Activated CD4-positive, alpha-beta T cell treated with anti-CD3 and anti-CD28 coated beads, Interleukin-2, amount 50 U/mL, for 24 hours (primary cell): ENCODE data around the gene DUS2.
"Not testable (repeated sequence)": the region's sequence is repeated elsewhere in the genome, so short reads cannot be mapped to it uniquely, and the experiment has no call there.

ENCODE experiments used
- DNase-seq, 2 donors: peaks; one replicate each; pipeline ENCODE4 v3.0.0-alpha.2; 2020; ENCODE audit warnings: low read depth in 1 of 2, low spot score in 1 of 2

The DUS2 gene

GRCh38 chr16:68022728-68023537, at the start of gene DUS2, which contains the start of gene DDX28:
Gene DUS2, plus strand, starts transcription at chr16:68023284. Its CDS starts 14,740 bp downstream, at chr16:68038024.
Gene DDX28, minus strand, starts transcription at chr16:68023232. Its CDS starts 30 bp downstream, at chr16:68023202.
- DNase-seq, result peak; percentile 93 to 96

- DNase-seq, result no peak
These were observed 47.6 kb upstream of the DUS2 start for GRCh38 chr16:67975321-67976105.

- DNase-seq, result no peak
These were observed 46.9 kb upstream of the DUS2 start for GRCh38 chr16:67976205-67976604.

GRCh38 chr16:67977005-67977404, 46.1 kb upstream of the DUS2 start:
- no peak for DNase-seq

- no peak for DNase-seq
These were observed 45.4 kb upstream of the DUS2 start for GRCh38 chr16:67977469-67978227.

- DNase-seq, result no peak
These were observed 43.0 kb upstream of the DUS2 start, which contains the start of gene DPEP3 for GRCh38 chr16:67979955-67980678. Gene DPEP3, minus strand, starts transcription at chr16:67980499. Its CDS starts 119 bp downstream, at chr16:67980380.

GRCh38 chr16:67982011-67982696, 40.9 kb upstream of the DUS2 start:
- DNase-seq, result no peak

- no peak for DNase-seq
These were observed 36.1 kb upstream of the DUS2 start for GRCh38 chr16:67986949-67987348.

- no peak for DNase-seq
These were observed 35.5 kb upstream of the DUS2 start for GRCh38 chr16:67987460-67988160.

GRCh38 chr16:67988675-67989074, 34.4 kb upstream of the DUS2 start:
- no peak for DNase-seq

- DNase-seq, result no peak
These were observed 33.6 kb upstream of the DUS2 start for GRCh38 chr16:67989322-67990017.

- no peak for DNase-seq
These were observed 33.1 kb upstream of the DUS2 start for GRCh38 chr16:67990018-67990386.

- no peak for DNase-seq
These were observed 30.4 kb upstream of the DUS2 start for GRCh38 chr16:67992661-67993206.

GRCh38 chr16:67993207-67994039, 29.7 kb upstream of the DUS2 start:
- DNase-seq, result peak; percentile 68 to 77

GRCh38 chr16:67994040-67994408, 29.1 kb upstream of the DUS2 start:
- not testable (repeated sequence) for DNase-seq

- no peak for DNase-seq
These were observed 27.7 kb upstream of the DUS2 start for GRCh38 chr16:67995423-67995822.

- DNase-seq, result no peak
These were observed 26.4 kb upstream of the DUS2 start for GRCh38 chr16:67996666-67997065.
